Measurements from ENCODE around the gene ATP8B3.

Gene ATP8B3

GRCh38 chr19:1790054-1790792 is 21.9 kb downstream of the ATP8B3 start:
- no peak for ATAC-seq

- no peak for ATAC-seq
Observed at GRCh38 chr19:1789261-1790041, 22.6 kb downstream of the ATP8B3 start.

DNA sequence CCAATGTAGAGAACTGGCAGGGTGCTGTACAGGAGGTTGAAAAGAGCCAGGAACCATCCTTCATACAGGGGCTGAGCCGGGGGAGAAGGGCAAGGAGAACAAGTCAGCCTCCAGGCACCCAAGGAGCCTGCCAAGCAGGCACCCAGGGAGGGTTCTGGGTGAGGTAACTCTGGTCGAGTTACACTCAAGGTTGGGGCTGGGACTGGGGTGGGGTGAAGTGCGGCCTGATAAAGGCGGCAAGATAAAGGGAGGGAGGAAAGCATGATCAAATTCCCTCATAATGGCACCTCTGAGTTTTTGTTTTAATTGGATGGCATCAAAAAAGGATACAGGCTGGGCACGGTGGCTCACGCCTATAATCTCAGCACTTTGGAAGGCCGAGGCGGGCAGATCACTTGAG is 25.0 kb downstream of the ATP8B3 start:
- ATAC-seq = no peak

- no peak for ATAC-seq
Observed at GRCh38 chr19:1786668-1787067, 25.4 kb downstream of the ATP8B3 start.

DNA sequence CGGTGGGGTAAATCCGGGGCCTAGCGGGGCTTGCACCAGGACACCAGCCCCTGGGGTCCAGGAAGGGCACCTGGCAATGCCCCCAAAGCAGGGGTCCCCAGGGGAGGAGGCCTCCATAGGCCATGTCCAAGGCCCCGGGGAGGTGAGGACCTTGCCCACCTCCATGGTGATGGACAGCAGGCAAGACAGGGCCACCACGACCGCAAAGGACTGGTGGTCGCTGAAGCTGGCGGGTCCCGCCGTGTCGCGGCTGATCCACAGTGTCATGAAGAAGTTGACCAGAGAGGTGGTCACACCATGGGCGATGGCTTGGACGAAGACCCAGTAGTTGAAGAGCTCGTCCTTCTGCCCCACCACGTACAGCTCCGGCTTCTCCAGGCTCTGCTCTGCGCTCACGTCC is 26.8 kb downstream of the ATP8B3 start:
- ATAC-seq = no peak

DNA sequence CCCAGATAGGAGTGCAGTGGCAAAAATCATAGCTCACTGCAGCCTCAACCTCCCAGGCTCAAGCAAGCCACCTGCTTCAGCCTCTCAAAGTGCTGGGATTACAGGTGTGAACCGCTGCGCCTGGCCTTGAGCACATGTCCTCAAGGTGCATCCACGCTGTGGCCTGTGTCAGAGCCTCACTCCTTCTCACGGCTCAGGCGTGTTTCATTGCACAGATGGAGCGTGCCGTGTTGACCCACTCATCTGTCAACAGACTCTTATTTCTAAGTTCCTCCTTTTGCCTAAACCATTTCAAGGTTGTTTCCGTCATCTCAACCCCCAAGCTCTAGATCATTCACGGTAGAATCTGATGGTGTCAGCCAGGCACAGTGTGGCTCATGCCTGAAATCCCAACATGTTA is 28.2 kb downstream of the ATP8B3 start:
- no peak for ATAC-seq

DNA sequence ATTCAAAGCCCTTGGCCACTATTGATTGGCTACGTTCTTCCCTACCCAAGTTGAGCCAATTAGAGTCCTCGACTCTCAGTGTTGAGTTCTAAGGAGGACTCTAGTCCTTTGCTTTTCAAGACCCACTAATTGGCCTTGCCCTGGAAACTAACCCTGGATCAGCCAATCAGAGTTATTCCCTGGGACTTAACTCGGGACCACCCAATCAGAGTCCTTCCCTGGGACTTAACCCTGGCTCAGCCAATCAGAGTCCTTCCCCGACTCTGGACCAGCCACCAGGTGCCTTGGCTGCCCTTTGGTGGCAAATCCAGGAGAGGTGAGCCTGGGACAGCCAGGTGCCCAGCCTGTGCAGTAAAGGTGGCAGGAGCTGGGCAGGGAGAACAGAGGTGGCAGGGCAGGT is 28.7 kb downstream of the ATP8B3 start:
- no peak for ATAC-seq

- no peak for ATAC-seq
Observed at GRCh38 chr19:1782521-1782920, 29.6 kb downstream of the ATP8B3 start.

DNA sequence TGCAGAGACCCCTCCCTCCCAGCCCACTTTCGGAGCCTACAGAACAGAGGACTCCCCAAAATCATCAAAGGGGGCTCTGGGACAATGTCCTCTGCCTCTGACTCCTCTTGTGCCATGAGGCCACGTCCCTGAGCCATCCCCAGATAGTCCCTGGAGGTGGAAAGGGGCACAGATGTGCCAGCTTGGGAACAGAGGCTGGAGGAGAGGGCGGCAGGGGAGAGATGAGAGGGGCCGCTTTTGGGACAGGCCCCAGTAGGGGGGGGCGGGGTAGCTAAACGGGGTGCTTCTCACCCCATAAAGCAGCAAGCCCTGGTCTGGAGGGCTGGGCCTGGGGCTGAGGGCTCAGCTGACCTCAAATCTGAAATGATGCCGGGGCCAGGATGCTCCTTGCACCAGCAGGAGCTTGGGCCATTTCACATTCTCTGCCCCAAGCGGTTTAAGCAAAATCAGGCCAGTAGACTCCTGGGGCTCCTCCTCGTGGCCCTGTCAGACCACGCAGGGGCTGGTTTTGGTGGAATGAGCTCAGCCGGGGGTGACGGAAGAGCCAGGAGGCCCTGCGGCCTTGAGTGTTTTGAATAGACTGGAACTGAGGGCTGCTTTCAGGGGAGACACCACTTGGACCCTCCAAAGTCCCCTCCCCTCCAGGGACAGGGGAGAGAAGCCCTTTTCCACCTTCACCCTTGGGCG is 31.7 kb downstream of the ATP8B3 start:
- ATAC-seq = no peak

GRCh38 chr19:1779574-1779973 is 32.5 kb downstream of the ATP8B3 start:
- no peak for ATAC-seq

DNA sequence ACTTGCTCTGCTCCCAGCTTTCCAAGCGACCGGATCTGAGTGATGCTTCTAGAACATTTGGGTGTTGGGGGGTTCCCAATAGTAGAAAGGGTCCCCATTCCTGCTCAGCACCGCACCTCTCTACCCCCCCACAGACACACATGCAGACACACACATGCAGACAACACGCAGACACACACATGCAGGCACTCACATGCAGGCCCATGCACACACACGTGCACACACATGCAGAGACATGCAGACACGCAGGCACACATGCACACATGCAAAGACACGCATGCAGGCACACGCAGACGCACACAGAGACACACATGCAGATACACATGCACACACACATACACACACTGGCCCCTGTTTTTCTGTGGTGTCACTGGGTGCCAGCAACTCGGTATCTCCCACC is 34.9 kb downstream of the ATP8B3 start:
- no peak for ATAC-seq

- no peak for ATAC-seq
Observed at GRCh38 chr19:1776606-1777147, 35.4 kb downstream of the ATP8B3 start.

GRCh38 chr19:1775951-1776605 is 36.0 kb downstream of the ATP8B3 start:
- no peak for ATAC-seq

DNA sequence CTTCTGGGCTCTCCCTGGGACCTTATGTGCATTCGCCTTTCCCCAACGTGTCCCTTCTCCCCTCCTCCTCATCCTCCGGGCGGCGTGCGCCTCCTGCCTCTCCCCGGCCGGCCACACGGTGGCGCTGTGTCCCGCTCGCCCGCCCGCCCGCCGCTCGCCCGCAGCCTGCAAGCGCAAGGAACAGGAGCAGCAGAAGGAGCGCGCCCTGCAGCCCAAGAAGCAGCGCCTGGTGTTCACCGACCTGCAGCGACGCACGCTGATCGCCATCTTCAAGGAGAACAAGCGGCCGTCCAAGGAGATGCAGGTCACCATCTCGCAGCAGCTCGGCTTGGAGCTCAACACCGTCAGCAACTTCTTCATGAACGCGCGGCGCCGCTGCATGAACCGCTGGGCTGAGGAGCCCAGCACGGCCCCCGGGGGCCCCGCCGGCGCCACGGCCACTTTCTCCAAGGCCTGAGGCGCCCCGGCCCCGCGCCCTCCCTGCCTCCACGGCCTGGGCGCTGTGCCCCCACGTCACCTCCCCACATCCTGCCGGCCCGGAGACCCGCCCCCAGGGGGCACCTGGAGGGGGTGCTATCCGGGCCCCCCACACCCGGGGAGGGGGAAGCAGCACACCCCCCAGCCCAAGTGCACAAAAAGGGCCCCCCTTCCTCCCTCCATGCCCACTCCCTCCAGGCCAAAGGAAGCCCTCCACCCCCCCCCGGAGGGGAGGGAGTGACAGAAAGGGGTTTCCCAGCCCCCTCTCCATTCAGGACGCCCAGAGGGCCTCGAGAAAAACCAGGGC is 36.9 kb downstream of the ATP8B3 start:
- ATAC-seq = no peak

DNA sequence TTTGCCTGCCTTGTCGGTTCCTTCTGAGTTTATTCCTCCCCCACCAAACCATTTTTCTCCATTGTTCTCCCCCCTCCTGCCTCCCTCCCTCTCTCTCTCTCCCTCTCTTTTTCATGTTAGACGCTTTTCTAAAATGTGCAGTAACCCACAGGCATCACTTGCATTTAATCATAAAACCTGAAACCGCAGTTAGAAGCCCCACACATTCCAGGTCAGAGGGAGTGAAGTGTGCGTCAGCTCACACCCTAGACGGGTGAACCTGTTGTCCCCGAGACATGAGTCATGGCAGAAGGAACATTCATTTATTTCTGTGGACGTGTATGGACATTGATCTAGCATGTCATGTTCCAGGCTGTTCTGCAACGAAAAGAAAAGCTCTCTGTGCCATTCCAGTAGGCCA is 38.9 kb downstream of the ATP8B3 start:
- ATAC-seq = no peak

DNA sequence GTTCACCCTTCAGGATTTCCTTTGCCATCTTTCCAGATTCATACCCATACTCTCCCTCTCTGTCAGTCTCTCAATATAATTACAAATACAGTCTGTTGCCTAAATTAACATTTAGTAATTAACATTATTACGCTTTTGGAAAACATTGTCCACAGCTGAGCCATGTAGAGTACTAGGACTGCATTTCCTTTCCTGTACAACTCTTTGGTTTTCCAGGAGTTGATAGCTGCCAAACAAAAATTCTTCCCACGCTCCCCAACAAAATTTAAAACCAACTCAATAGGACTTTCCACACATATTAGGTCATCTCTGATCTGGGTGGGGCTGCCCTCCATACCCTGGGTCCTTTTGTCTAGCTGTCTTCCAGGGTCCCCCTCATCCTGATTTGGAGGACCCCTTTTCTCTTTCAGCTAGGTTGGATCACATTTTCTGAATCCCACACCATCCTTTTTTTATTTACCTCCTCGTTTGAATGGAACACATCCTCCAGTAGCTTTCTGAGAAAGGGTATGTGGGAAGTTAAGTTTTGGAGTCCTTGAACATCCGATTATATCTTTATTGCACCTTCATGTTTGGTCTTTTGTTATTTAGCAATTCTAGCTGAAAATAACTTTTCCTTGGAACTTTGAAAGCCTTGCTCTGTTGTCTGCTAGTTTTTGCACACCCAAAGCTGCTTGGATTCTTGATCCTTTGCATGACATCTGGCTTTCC is 41.1 kb downstream of the ATP8B3 start:
- ATAC-seq = no peak

DNA sequence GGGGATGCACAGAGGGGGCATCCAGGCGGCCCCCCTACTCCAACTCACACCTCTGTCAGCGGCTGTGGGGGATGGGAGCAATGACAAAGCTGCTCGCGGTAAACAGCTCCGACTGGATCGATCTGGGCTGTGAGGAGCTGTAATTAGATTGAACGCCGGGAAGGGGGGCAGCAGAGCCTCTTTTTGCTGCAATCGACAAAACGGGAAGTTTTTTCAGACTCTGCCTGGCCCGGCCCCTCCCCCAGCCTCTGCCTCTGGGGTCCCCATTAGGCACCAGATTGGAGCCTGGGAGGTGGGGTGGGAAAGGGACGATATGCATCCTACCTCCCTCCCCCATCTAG is 42.5 kb downstream of the ATP8B3 start:
- no peak for ATAC-seq

DNA sequence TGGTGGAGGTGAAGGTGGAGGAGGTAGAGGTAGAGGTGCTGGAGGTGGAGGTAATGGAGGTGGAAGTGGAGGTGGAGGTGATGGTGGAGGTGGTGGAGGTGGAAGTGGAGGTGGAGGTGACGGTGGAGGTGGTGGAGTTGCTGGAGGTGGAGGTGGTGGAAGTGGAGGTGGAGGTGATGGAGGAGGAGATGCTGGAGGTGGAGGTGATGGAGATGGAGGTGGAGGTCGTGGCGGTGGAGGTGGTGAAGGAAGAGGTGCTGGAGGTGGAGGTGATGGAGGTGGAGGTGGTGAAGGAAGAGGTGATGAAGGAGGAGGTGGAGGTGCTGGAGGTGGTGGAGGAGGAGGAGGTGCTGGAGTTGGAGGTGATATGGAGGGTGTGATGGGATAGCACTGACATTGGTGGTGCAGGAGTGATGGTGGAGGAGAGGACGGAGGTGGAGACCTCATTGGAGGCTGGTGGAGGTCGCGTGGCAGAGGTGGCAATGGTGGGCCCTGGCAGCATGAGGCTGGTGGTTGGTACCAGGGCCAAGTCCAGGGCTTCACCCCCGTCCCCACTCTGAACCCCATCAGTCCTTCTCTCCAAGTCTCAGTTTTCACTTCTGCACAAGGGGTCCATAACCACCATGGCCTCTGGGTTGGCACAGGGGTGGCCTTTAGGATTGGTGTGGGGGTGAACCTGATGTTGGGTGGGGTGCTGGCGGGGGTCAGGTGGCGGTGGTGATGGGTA is 43.0 kb downstream of the ATP8B3 start:
- no peak for ATAC-seq

DNA sequence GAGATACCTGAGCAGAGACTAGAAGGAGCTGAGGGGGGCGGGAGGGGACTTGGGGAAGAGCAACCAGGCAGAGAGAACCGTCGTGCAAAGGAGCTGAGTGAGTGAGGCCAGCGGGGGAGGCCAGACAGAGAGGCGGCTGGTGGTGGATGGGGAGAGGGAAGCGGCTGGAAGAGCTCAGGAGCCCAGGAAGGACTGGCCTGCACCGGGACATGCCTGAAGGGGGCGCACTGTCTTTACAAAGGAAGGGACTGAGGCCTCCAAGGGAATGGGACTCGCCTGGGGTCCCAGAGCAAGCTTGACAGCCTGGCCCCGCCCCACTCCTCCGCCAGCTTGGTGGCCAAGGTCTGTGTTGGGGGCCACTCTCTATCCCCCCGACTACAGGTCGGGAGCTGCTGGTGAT is 43.8 kb downstream of the ATP8B3 start:
- no peak for ATAC-seq

GRCh38 chr19:1767464-1767933 is 44.6 kb downstream of the ATP8B3 start:
- ATAC-seq = peak; percentile 63
